Stimulated activated naive CD4-positive, alpha-beta T cell treated with Interleukin-2 at 50 U/mL for 16 hours (primary cell): ENCODE data around the gene PXDN.
"Not testable (repeated sequence)": the region's sequence is repeated elsewhere in the genome, so short reads cannot be mapped to it uniquely, and the experiment has no call there.

Experiments
- DNase-seq: peaks from one replicate; lab custom pipeline; 2025; lab: John Stamatoyannopoulos, UW

Gene PXDN

DNA sequence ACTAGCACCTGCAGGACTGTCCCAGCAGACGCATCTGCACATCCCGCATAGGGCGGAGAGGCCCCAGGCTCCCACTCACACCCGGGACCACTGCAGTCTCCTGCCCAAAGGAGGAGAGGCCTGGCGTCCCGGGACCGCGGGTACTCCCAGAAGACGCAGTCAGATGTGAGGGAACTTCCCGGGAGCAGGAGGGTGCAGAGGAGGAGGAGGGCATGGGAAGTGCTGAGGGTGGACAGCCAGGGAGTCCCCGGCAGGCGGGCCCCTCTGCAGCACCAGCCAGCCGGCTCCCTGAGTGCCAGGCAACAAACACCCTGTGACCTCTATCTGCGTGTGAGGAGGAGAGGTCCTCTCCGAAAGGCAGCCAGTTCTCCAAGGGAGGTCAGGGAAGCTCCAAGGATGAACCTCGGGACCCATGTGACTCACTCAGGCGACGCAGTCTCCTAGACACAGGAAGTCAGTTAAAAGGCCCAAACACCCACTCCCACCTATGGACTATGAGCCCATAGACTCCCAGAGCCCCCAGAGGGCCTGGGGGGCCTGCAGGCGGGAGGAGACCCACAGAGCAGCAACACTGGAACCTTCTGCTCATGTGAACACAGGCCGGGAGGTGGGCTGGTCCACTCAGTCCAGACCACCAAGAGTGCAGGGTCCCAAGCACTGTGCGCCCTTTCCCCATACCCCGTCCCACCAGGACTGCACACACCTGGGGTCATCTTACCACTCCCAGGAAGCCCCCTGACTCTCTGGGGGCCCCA is 4.2 kb downstream of the PXDN start:
- no peak for DNase-seq

DNA sequence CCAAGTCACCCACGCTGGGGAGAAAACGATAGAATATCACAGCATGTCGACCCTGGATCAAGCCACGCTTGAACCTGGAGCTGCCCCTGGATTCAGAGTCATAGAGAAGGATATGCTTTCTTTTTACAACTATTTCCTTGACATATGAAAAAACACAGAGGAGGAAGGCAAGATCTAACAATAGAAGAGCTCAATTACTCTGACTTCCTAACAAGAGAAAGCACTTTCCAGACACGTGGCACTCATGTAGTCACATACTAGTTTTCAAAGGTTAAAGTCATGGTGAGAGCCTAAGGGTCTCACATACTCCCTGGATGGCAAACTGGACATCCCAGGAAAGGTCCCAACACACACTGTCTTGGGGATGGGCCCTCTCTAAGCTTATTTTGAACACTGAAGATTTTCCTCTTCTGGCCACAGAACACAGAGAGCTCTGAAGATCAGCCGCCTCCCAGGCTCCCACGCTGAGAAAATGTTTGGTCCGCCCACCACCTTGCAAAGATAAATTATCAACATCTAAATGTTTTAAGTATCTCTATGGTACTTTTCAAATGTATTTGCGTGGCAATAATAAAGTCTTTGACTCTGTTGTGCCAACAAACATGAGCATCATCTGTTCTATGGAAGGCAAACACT is 4.9 kb downstream of the PXDN start:
- DNase-seq, result no peak

GRCh38 chr2:1738646-1739302 is 5.5 kb downstream of the PXDN start:
- no peak for DNase-seq

GRCh38 chr2:1738163-1738562 is 6.2 kb downstream of the PXDN start:
- DNase-seq, result no peak

GRCh38 chr2:1736997-1737480 is 7.3 kb downstream of the PXDN start:
- DNase-seq, result no peak

GRCh38 chr2:1736045-1736444 is 8.3 kb downstream of the PXDN start:
- DNase-seq, result no peak

DNA sequence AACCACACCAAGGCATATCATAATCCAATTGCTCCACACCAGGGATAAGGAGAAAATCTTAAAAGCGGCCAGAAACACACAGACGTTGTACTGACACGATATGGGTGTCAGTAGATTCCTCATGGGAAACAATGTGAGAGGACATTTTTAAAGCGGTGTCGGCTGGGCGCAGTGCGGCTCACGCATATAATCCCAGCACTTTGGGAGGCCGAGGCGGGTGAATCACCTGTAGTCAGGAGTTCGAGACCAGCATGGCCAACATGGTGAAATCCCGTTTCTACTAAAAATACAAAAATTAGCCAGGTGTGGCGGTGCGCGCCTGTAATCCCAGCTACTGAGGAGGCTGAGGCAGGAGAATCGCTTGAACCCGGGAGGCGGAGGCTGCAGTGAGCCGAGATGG is 11.0 kb downstream of the PXDN start:
- DNase-seq, result not testable (repeated sequence)

GRCh38 chr2:1731963-1732768 is 12.1 kb downstream of the PXDN start:
- DNase-seq, result no peak

GRCh38 chr2:1731447-1731962 is 12.8 kb downstream of the PXDN start:
- DNase-seq, result no peak

GRCh38 chr2:1730015-1730927 is 14.0 kb downstream of the PXDN start:
- no peak for DNase-seq

DNA sequence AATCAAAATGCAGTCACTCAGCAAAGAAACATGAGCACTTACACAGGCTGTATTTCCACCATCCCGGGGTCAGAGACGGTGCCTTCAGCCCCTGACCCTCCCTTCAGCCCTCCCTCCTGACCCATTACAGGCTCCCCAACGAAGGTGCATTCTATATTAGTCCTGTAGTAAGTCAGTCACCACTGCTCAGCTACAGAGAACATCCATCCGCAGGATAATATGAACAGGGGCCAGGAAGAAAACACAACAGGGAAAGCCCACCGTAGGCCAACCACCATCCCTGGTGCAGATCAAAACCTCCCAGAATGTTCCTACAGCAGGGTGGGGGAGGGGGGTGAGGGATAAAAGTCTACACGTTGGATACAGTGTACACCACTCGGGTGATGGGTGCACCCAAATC is 15.1 kb downstream of the PXDN start:
- no peak for DNase-seq

DNA sequence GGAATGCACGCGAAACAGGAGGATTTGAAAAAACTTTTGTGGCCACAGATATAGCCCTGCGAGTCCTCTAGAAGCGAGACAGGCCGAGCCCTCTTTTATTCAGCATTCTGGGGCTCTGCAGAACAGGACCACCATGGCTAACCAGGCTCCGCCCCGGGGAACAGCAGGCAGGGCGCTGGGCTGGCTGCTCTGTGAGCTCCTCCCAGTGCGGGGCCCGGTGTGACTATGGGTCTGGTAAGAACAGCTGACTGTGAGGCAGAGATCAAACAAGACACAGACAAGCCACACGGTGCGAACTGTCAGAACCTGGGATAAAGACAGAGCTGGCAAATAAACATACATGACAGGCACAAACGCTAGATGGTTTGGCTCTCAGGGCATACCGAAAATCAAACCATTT is 15.5 kb downstream of the PXDN start:
- DNase-seq, result no peak

GRCh38 chr2:1727796-1728474 is 16.4 kb downstream of the PXDN start:
- no peak for DNase-seq

DNA sequence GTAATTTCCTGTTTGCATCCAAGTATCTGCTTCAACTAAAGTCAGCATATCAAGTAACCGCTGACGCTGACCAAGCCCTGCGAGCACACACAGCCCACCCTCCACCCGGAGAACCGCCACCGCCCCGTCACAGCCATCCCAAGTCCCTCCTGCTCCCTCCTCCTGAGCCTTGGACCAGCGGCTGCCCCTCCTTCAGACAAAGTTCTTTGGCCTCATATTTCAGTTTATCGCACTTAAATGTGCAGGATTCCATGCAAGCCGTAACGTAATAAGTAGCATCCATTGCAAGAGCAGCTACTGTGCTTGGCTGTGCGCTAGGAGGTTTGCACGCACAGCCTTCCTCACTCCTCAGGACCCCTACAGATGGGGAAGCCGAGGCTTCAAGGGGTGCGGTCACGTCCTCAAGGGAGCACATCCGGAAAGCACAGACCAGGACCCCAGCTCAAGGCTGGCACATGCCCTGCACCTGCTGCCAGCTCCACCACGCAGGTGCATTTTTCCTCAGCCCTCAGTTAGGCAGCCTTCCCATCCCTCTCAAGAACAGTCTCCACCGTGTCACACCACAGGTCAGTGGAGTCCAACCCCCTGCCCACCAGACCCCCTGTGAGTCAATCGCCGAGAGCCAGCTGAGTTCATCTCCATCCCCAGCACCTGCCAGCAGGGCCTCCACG is 17.1 kb downstream of the PXDN start:
- DNase-seq, result no peak

DNA sequence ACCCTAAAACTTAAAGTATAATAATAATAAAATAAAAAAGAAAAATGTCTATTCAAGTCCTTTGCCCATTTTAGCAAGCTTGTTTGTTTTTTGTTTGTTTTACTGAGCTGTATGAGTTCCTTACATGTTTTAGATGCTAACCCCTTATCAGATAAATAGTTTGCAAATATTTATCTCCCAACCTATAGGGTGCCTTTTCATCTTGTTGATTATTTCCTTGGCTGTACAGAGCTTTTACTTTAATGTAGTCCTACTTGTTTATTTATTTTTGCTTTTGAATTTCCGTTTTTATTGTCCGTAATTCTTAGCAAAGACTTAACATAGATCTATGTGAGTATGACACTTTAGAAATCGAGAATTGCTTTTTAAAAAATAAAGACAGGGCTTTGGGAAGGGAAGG is 17.8 kb downstream of the PXDN start:
- no peak for DNase-seq

GRCh38 chr2:1724351-1724750 is 20.0 kb downstream of the PXDN start:
- DNase-seq, result not testable (repeated sequence)

DNA sequence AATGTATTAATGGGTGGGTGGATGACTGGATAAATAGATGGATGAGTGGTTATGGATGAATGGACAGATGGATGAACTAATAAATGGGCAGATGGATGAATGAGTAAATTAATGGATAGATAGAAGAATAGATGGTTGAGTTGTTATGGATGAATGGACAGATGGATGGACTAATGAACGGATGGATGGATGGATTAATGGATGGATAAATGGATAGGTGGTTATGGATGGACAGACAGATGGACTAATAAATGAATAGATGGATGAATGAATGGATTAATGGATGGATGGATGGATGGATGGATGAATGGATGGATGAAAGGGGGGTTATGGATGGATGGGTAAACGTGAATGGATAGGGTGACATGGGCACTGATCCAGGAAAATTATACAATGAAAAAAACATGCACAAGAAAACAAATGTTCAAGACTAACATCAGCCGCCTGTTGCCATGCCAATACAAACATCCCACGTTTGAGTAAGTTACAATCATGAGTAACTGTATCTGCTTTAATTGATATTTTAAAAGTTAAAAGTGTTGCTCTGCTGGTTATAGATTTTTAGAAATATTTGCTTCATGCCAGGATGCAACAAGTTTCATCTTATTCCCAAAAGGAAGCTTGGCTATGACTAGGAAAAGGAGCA is 20.8 kb downstream of the PXDN start:
- DNase-seq, result no peak

DNA sequence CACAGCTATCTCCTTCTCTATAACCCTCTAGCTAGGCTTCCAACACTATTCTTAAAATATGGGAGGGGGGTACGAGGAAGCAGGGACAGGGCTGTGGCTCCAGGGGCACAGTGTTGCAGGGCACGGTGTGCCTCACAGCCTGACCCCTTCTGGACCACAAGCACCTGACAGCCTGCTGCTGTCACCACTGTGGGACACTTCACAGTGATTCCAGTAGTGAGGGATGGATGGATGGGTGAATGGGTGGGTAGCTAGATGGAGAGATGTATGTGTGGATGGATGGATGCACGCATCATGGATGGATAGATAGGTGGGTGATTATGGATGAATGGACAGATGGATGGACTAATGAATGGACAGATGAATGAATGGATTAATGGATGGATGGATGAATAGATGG is 21.6 kb downstream of the PXDN start:
- no peak for DNase-seq
